Myometrial cell (primary cell): ENCODE data around the gene RPP14. TPM values are rescaled to one million over a fixed set of nuclear protein-coding genes. Genes with fewer than 3 reads are reported as not detected.

Experiments used
- total RNA-seq: library from RNA; depleted of rRNA; stranded (reverse); fragments of >200 nt; gene quantifications from 2 replicates; pipeline ENCODE4 v1.2.3, GENCODE V29; 2015

RPP14 gene
- 9.8 and 12.2 TPM in 2 replicates for total RNA-seq

GRCh38 chr3:58305882-58306711 lies at the start of gene RPP14, which contains the start of gene HTD2:
Gene RPP14 (plus strand): TSS chr3:58306245. CDS start chr3:58310330, 4,085 bp downstream.
Gene HTD2 (plus strand): TSS chr3:58306520. CDS start chr3:58317614, 11,094 bp downstream.

GRCh38 chr3:58332575-58333188 lies 26.6 kb downstream of the RPP14 start, which contains the start of gene PXK:
Gene PXK (plus strand): TSS chr3:58332892. CDS start chr3:58332989, 97 bp downstream.

Other genes starting within 250 kb of the RPP14 start
- not detected in 2 replicates for gene DNASE1L3, start 95.3 kb upstream of the RPP14 start, total RNA-seq
- gene ABHD6, start 68.5 kb upstream of the RPP14 start, total RNA-seq = 8.0 and 8.6 TPM in 2 replicates
- gene HTD2, start 275 bp downstream of the RPP14 start, total RNA-seq = 3.9 and 6.3 TPM in 2 replicates
- gene PXK, start 26.6 kb downstream of the RPP14 start, total RNA-seq = 62.8 and 67.9 TPM in 2 replicates
- gene PDHB, start 127.6 kb downstream of the RPP14 start, total RNA-seq = 104 and 118 TPM in 2 replicates
- gene KCTD6, start 185.9 kb downstream of the RPP14 start, total RNA-seq = 3.5 and 3.7 TPM in 2 replicates
- gene ACOX2, start 230.9 kb downstream of the RPP14 start, total RNA-seq = 5.0 and 8.9 TPM in 2 replicates